Mesenchymal stem cell (in vitro differentiated cells and primary cell): ENCODE data around the gene ABTB2.
A peak's percentile ranks its signal among the peaks of the same experiment; 100 is the strongest.

Experiments used
- DNase-seq: peaks from one replicate; pipeline ENCODE4 v3.0.0-alpha.2; 2013
- H2AFZ ChIP-seq: one replicate; pipeline ENCODE4 v1.6.1; 2013; ENCODE audit warnings: low read depth, mild to moderate bottlenecking, control low read depth, inconsistent platforms, low read length, moderate library complexity
- H2AK5ac ChIP-seq: 2 replicates; pipeline ENCODE4 v1.6.1; 2013; ENCODE audit warnings: low read length, moderate library complexity, mild to moderate bottlenecking, inconsistent platforms; ENCODE audit not compliant: severe bottlenecking
- H2BK120ac ChIP-seq: one replicate; pipeline ENCODE4 v1.6.1; 2013; ENCODE audit warnings: low read depth, mild to moderate bottlenecking, inconsistent platforms, low read length, moderate library complexity
- H2BK12ac ChIP-seq, 2 experiments: one replicate each; pipeline ENCODE4 v1.6.1; 2013; ENCODE audit warnings: inconsistent platforms in 2 of 2, low read length in 2 of 2, mild to moderate bottlenecking in 2 of 2, moderate library complexity in 2 of 2, control low read depth in 1 of 2
- H2BK15ac ChIP-seq: one replicate; pipeline ENCODE4 v1.6.1; 2013; ENCODE audit warnings: mild to moderate bottlenecking, low read depth, inconsistent platforms; ENCODE audit not compliant: poor library complexity, severe bottlenecking
- H2BK5ac ChIP-seq: 2 replicates; pipeline ENCODE4 v1.6.1; 2013; ENCODE audit warnings: low read depth, mild to moderate bottlenecking, low read length, control low read depth, inconsistent platforms; ENCODE audit not compliant: poor library complexity, severe bottlenecking
- H3K14ac ChIP-seq, 2 experiments: one replicate each; pipeline ENCODE4 v1.6.1; 2013; ENCODE audit warnings: inconsistent platforms in 2 of 2, low read length in 2 of 2, control low read depth in 1 of 2, mild to moderate bottlenecking in 1 of 2, moderate library complexity in 1 of 2
- H3K18ac ChIP-seq, 2 experiments: one replicate each; pipeline ENCODE4 v1.6.1; 2013; ENCODE audit warnings: inconsistent platforms in 2 of 2, low read length in 2 of 2, control low read depth in 1 of 2, low read depth in 1 of 2, mild to moderate bottlenecking in 1 of 2
- H3K23ac ChIP-seq, 2 experiments: one replicate each; pipeline ENCODE4 v1.6.1; 2013; ENCODE audit warnings: inconsistent platforms in 2 of 2, low read length in 2 of 2, mild to moderate bottlenecking in 2 of 2, moderate library complexity in 2 of 2, control low read depth in 1 of 2
- H3K27ac ChIP-seq: 2 replicates; pipeline ENCODE4 v1.5.1; 2013; ENCODE audit warnings: mild to moderate bottlenecking, moderate library complexity, low read length, control low read depth, inconsistent platforms; ENCODE audit not compliant: poor library complexity, severe bottlenecking
- H3K27me3 ChIP-seq, 2 experiments: 2 replicates each; pipeline versions ENCODE4 v1.6.1 to v1.7.0; 2013; ENCODE audit warnings: low read length in 2 of 2, mild to moderate bottlenecking in 2 of 2, moderate library complexity in 2 of 2, control low read depth in 1 of 2, inconsistent platforms in 1 of 2; ENCODE audit not compliant: control insufficient read depth in 1 of 2, insufficient read depth in 1 of 2
- H3K36me3 ChIP-seq, 2 experiments: 2 replicates each; pipeline versions ENCODE4 v1.6.1 to v1.7.0; 2013; ENCODE audit warnings: low read length in 2 of 2, control low read depth in 1 of 2, inconsistent platforms in 1 of 2, low read depth in 1 of 2, mild to moderate bottlenecking in 1 of 2; ENCODE audit not compliant: insufficient read depth in 2 of 2, control insufficient read depth in 1 of 2
- H3K4ac ChIP-seq, 2 experiments: one replicate each; pipeline ENCODE4 v1.6.1; 2013; ENCODE audit warnings: inconsistent platforms in 2 of 2, low read length in 2 of 2, mild to moderate bottlenecking in 2 of 2, moderate library complexity in 2 of 2, control low read depth in 1 of 2, low read depth in 1 of 2
- H3K4me1 ChIP-seq: 2 replicates; pipeline ENCODE4 v1.6.1; 2013; ENCODE audit warnings: low read depth, low read length, control low read depth; ENCODE audit not compliant: control insufficient read depth, insufficient read depth
- H3K4me2 ChIP-seq: 2 replicates; pipeline ENCODE4 v1.6.1; 2013; ENCODE audit warnings: low read length, mild to moderate bottlenecking, inconsistent platforms; ENCODE audit not compliant: poor library complexity, severe bottlenecking
- H3K4me3 ChIP-seq, 2 experiments: 2 replicates each; pipeline versions ENCODE4 v1.5.1 to v1.7.0; 2013; ENCODE audit warnings: low read length in 2 of 2, mild to moderate bottlenecking in 2 of 2, control low read depth in 1 of 2, low read depth in 1 of 2; ENCODE audit not compliant: insufficient read depth in 1 of 2
- H3K79me1 ChIP-seq: replicated peaks from 2 replicates; pipeline ENCODE4 v1.6.1; 2013; ENCODE audit warnings: mild to moderate bottlenecking, control low read depth, low read length, inconsistent platforms; ENCODE audit not compliant: poor library complexity, severe bottlenecking
- H3K9ac ChIP-seq: 2 replicates; pipeline ENCODE4 v1.7.0; 2013; ENCODE audit warnings: mild to moderate bottlenecking, low read length, moderate library complexity
- H3K9me3 ChIP-seq: 2 replicates; pipeline ENCODE4 v1.7.0; 2013; ENCODE audit warnings: mild to moderate bottlenecking, low read length; ENCODE audit not compliant: control insufficient read depth
- H4K8ac ChIP-seq: one replicate; pipeline ENCODE4 v1.6.1; 2013; ENCODE audit warnings: inconsistent platforms, mild to moderate bottlenecking, low read length, moderate library complexity
- H4K91ac ChIP-seq: one replicate; pipeline ENCODE4 v1.6.1; 2013; ENCODE audit warnings: mild to moderate bottlenecking, low read length, inconsistent platforms
- WGBS: methylation state at CpG from one replicate; pipeline ENCODE4 v1.1.7; 2013; ENCODE audit warnings: mixed read lengths; 5-methylcytosine and 5-hydroxymethylcytosine counted together

Gene ABTB2

DNA sequence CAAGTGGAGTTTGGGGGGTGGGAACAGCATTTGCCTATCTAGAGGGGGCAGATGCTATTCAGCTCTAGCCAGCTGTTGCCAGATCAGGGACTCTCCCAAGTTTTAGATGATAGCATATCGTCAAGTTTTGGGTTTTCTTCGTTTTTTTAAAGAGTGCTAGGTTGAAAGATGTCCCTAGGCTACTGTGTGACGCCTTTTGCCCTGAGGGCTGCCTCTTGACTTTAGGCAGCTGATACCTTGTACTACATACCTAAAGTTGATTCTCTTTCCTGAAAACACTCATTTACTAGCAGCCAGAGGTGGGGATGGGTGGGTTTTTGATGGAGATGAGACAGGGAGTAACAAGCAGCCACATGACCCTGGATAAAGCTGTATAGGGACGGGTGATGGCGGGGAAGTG, 87.1 kb downstream of the ABTB2 start:
- Histone ChIP-seq H2AK5ac (peak overlapping the region; percentile 51), H2BK15ac (no peak overlapping the region), H3K18ac (no peak overlapping the region), H3K27ac (no peak overlapping the region), H4K91ac (no peak overlapping the region), H3K23ac (no peak overlapping the region), H3K27me3 (peaks cover 0 to 9% of the 10 kb centered on the region in 2 experiments), H3K14ac (no peak overlapping the region), H2BK12ac (no peak overlapping the region), H2BK5ac (peak overlapping the region; percentile 20), H4K8ac (no peak overlapping the region), H3K4me2 (no peak overlapping the region), H3K9me3 (no peaks in the 10 kb centered on the region), H3K9ac (no peak overlapping the region), H3K4me1 (peaks cover 19% of the 10 kb centered on the region), H3K36me3 (no peaks in the 10 kb centered on the region), H3K4me3 (no peak overlapping the region), H3K79me1 (peaks cover 33% of the 10 kb centered on the region), H2BK120ac (no peak overlapping the region), H2AFZ (no peak overlapping the region), H3K4ac (no peak overlapping the region)
- DNase-seq, result no peak
- WGBS, result 86% methylated on average over 5 of the region's 5 CpGs

DNA sequence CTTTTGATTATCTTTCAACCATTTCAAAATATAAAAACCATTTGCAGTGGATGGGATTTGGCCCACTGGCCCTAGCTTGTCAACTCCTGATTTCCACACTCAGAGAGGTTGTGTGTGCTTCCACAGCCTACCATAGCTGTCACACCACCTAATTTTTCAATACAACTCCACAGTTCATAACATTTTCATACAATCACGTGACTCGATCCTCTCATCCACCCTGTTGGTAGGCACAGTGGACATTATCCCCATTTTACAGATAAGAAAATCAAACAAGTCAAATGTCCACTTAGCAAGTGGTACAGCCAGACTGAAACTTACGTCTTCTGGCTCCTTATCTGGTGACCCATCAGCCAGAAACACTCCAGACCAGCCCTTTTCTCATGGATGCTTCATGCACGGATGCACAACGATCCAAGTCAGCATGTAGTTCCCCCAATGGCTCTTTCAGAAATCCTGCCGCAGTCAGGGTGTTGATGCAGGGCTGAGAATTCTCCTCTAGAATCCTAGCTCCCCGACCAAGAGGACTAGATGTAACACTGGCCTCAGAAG, 88.0 kb downstream of the ABTB2 start:
- Histone ChIP-seq H2BK5ac (no peak overlapping the region), H3K27me3 (peaks cover 0 to 9% of the 10 kb centered on the region in 2 experiments), H3K4me3 (no peak overlapping the region), H3K4me1 (peaks cover 18% of the 10 kb centered on the region), H4K8ac (no peak overlapping the region), H3K18ac (no peak overlapping the region), H3K23ac (no peak overlapping the region), H3K9ac (no peak overlapping the region), H2BK120ac (no peak overlapping the region), H3K36me3 (no peaks in the 10 kb centered on the region), H4K91ac (no peak overlapping the region), H3K14ac (no peak overlapping the region), H2AK5ac (no peak overlapping the region), H2BK15ac (no peak overlapping the region), H2AFZ (no peak overlapping the region), H2BK12ac (no peak overlapping the region), H3K4me2 (no peak overlapping the region), H3K9me3 (no peaks in the 10 kb centered on the region), H3K4ac (no peak overlapping the region), H3K27ac (no peak overlapping the region), H3K79me1 (peaks cover 34% of the 10 kb centered on the region)
- DNase-seq, result no peak
- 78% methylated on average over 7 of the region's 7 CpGs for WGBS

- WGBS, result 82% methylated on average over 6 of the region's 6 CpGs
- Histone ChIP-seq H3K14ac (no peak overlapping the region), H4K91ac (no peak overlapping the region), H3K27me3 (peaks cover 0 to 9% of the 10 kb centered on the region in 2 experiments), H2BK12ac (no peak overlapping the region), H3K4me3 (no peak overlapping the region), H3K4me1 (peaks cover 16% of the 10 kb centered on the region), H2AFZ (no peak overlapping the region), H4K8ac (no peak overlapping the region), H3K18ac (no peak overlapping the region), H2BK5ac (no peak overlapping the region), H2BK120ac (no peak overlapping the region), H3K4ac (no peak overlapping the region), H3K23ac (no peak overlapping the region), H3K36me3 (no peaks in the 10 kb centered on the region), H3K27ac (no peak overlapping the region), H2BK15ac (no peak overlapping the region), H3K9me3 (no peaks in the 10 kb centered on the region), H3K9ac (no peak overlapping the region), H3K79me1 (peaks cover 38% of the 10 kb centered on the region), H3K4me2 (no peak overlapping the region), H2AK5ac (peak overlapping the region; percentile 54)
- DNase-seq, result no peak
These were observed 88.8 kb downstream of the ABTB2 start for GRCh38 chr11:34268906-34269430.

- no peak overlapping the region for H3K18ac ChIP-seq
- H3K4me3 ChIP-seq, result peak overlapping the region in 1 of 2 experiments; percentile 30
- no peak overlapping the region for H2BK5ac ChIP-seq
- no peaks in the 10 kb centered on the region for H3K9me3 ChIP-seq
- H3K9ac ChIP-seq, result no peak overlapping the region
- no peak overlapping the region for H2BK12ac ChIP-seq
- H2BK15ac ChIP-seq, result no peak overlapping the region
- no peak overlapping the region for H2BK120ac ChIP-seq
- peak overlapping the region; percentile 40 for H2AK5ac ChIP-seq
- H4K91ac ChIP-seq, result no peak overlapping the region
- no peak overlapping the region for H3K27ac ChIP-seq
- no peak overlapping the region for H3K4ac ChIP-seq
- H4K8ac ChIP-seq, result no peak overlapping the region
- peaks cover 28% of the 10 kb centered on the region for H3K4me1 ChIP-seq
- no peak overlapping the region for H3K14ac ChIP-seq
- no peaks in the 10 kb centered on the region for H3K36me3 ChIP-seq
- DNase-seq, result no peak
- WGBS, result 68% methylated on average over 2 of the region's 3 CpGs
- no peak overlapping the region for H3K4me2 ChIP-seq
- no peak overlapping the region for H2AFZ ChIP-seq
- peaks cover 0 to 9% of the 10 kb centered on the region in 2 experiments for H3K27me3 ChIP-seq
- peaks cover 39% of the 10 kb centered on the region for H3K79me1 ChIP-seq
- no peak overlapping the region for H3K23ac ChIP-seq
These were observed 90.4 kb downstream of the ABTB2 start for GRCh38 chr11:34267417-34267816.
